Tongue (tissue), 2 donors: Measurements from ENCODE around the gene SMIM7. TPM values are rescaled to one million over a fixed set of nuclear protein-coding genes. Genes with fewer than 3 reads are reported as not detected.
"Not testable (repeated sequence)": the region's sequence is repeated elsewhere in the genome, so short reads cannot be mapped to it uniquely, and the experiment has no call there.

Source experiments
- DNase-seq: peaks from one replicate; pipeline ENCODE4 v3.0.0-alpha.2; 2015
- total RNA-seq: library from RNA; depleted of rRNA; stranded (reverse); fragments of >200 nt; gene quantifications from one replicate; pipeline ENCODE4 v1.2.3, GENCODE V29; 2014

Gene SMIM7
- total RNA-seq, 1 donor from 2014 or later: 67.4 TPM

DNA sequence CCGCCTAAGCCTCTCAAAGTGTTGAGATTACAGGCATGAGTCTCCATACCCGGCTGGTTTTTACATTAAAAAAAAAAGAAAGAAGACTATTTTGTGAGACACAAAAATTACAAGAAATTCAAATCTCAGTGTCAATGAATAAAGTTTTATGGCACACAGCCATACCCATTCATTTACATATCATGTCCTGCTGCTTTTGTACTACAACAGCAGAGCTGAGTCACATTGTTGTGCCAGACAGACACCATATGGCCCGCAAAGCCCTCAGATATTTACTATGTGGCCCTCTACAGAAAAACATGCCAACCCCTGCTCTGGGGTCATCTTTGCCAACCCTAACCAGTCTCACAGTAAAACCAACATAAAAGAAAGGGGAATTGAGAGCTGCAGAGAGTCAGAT, 5.3 kb downstream of the SMIM7 start:
- DNase-seq: no peak

DNA sequence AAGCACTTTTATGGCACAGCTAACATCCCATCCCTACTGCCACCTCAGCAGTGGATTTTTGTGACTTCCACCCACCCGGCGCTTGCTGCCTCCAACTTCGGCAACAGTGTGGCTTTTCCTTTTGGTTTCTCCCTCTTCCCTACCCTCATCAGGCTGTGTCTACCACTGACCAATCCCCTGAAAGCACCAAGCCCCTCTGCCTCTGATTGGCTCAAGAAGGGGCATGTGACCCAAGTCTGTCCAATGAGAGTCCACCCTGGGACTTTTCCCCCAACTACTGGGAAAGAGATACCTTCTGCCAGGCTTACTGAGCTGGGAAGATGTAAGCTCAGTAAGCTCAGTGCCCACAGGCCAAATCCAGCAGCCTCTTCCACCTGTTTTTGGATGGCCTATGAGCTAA, 5.8 kb downstream of the SMIM7 start:
- no peak for DNase-seq

DNA sequence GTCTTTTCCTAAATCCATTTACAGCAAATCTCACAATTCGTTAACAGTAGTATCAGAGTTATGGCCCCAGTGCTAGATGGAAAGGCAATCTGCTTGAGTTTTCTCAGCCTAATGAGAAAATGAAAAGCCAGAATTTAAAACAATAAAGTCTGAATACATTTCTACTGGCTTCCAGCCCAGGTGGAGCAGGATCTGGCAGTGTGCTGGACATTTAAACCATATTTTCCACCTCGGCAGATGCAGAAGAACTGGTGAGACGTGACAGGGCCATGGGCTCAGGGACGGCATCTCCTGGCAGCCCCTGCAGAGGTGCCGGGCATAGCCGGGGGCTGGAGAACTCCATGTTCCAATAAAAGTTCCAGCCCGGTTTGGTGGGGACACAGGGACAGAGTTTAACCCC, 7.1 kb downstream of the SMIM7 start:
- no peak for DNase-seq

DNA sequence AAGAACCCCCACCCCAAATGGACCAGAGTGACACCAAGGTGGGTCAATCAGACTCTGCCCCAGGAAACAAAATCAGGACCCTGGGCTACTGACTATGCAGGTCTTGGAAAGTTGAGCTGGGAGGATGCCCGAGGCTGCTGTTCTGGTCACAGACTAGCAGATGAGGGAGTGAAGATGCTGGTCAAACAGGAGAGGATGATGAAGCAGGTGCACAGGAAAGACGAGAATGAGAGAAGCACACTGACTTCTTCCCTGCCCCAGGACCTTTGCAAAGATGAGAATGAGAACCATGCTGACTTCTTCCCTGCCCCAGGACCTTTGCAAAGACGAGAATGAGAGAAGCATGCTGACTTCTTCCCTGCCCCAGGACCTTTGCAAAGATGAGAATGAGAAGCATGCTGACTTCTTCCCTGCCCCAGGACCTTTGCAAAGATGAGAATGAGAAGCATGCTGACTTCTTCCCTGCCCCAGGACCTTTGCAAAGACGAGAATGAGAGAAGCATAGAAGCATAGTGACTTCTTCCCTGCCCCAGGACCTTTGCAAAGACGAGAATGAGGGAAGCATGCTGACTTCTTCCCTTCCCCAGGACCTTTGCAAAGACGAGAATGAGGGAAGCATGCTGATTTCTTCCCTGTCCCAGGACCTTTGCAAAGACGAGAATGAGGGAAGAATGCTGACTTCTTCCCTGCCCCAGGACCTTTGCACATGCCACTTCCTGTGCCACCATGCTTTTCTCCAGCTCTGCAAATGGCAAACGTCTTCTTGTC, 8.3 kb downstream of the SMIM7 start:
- DNase-seq: not testable (repeated sequence)

DNA sequence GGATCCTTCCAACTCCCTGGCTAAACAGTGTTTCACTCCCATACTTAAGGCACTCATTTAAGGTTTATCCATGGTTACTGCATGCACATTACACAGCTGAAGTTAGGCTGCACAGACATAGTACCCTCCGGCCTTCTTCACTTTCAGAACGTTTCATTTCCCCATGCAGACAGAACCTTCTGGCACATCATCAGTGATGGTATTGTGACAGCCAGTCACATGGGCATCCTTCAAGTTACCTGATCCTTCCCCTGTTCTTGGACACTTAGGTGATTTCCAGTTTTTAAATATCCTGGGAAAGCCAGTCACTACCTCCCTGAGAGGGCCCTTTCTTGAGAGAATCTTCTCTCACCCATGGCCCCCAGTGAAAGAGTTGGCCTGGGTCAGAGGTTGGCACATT, 9.1 kb downstream of the SMIM7 start:
- no peak for DNase-seq

DNA sequence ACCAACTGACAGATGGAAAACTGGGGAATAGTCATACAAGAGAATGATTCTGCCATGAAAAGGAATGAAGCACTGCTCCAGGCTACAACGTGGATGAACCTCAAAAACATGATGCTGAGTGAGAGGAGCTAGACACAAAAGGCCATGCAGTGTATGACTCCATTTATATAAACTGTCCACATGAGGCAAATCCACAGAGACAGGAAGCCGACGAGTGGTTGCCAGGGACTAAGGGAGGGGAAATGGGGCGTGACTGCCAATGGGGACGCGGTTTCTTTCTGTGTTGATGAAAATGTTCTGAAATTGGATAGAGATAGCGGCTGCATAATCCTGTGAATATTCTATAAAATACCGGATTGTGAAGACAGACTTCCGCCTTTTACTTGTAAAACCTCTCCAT, 10.2 kb downstream of the SMIM7 start:
- DNase-seq: no peak

DNA sequence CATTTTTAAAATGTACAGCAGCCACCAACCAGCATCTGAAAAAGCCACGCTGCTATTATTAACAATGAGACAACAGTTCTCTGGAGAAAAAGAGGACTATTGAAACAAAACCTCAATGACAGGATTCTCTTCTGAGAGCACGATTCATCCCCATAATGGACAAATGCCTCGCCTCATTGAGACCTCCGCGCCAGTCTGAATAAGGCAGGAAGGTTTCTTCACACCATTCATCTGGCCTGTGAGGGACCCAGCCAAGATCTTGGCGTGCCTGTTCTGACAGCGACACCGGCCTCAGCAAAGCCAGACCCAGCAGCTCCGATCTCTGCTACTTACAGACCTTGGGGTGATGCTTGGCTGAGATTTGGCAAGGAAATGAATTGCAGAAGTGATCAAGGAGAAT, 14.8 kb downstream of the SMIM7 start:
- no peak for DNase-seq

DNA sequence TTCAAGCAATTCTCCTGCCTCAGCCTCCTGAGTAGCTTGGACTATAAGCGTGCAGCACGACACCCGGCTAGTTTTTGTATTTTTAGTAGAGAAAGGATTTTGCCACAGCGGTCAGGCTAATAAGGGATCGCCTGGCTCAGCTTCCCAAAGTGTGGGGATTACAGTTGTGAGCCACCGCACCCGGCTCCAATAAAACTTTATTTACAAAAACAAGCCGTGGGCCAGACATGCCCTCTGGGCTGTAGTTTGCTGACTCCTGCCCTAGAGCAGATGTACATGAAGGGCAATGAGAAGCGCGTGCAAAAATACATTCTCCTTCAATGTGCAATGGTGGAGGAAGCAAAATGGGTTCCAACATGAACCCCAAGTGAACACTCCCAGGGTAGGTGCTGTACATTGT, 18.2 kb downstream of the SMIM7 start:
- no peak for DNase-seq

DNA sequence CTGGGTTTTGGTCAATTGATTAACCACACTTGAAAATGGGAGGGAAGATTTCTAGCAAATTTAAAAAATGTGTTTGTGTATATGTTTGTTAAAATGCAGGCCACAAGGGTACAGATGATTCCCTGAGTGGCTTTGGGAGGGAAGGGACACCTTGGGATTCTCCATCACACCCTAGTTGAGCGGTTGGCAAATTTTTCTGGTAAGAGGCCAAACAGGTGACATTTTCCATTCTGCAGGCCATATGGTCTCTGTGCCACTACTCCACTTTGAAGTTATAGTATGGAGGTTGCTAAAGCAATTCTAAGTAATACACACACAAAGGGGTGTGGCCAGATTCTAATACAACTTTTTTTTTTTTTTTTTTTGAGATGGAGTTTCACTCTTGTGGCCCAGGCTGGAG, 19.0 kb downstream of the SMIM7 start:
- no peak for DNase-seq

DNA sequence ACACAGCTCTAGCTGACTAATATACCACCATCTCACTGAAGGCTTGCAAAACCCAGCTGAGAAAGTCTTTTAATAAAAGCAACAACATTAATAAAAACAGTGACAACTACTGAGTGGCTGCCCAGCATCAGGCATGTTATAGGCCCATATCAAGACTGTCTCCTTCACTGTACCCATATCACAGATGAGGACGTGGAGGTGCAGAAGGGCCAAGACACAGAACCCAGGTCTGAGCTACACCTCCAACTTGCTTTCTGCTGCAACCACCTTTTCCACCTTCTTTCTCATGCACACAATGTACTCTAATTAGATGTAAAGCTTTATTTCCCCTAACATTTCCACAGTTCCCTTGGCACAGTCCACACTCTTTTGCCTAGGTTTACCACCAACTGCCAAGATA, 21.3 kb downstream of the SMIM7 start:
- no peak for DNase-seq

DNA sequence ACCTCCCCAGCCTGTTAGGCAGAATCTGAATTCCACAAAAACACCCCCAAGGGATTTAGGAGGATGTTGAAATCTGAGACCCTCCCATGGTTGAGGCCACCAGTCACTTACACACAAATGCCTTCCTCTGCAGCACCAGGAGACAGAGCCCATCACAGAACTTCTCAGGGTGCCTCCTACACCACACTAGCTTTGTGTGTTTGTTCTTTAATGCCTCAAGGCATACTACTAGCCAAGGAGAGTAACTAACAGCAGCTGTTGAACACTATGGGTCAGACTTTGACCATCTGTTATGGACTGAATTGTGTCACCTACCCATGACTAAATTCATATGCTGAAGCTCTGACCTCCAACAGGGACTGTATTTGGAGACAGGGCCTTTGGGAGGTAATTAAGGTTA, 22.4 kb downstream of the SMIM7 start:
- no peak for DNase-seq

DNA sequence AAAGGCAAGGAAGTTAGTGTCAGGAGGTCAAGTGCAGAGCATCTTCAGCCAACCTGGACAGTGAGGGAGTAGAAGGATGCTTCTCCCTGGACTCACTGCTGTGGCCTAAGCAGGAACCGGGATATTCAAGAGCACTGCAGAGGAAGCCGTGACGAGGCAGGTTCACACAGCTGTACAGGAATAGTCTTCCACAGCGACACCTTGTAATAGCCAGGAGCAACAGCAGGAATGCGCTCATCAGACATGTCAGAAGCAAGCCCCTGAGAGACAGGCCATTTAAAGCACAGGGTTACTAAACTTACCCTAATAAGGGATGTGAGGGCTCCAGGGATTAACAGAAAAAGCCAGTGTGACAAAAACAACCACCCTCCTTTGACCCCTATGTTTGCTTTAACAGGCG, 28.5 kb downstream of the SMIM7 start:
- DNase-seq: no peak

DNA sequence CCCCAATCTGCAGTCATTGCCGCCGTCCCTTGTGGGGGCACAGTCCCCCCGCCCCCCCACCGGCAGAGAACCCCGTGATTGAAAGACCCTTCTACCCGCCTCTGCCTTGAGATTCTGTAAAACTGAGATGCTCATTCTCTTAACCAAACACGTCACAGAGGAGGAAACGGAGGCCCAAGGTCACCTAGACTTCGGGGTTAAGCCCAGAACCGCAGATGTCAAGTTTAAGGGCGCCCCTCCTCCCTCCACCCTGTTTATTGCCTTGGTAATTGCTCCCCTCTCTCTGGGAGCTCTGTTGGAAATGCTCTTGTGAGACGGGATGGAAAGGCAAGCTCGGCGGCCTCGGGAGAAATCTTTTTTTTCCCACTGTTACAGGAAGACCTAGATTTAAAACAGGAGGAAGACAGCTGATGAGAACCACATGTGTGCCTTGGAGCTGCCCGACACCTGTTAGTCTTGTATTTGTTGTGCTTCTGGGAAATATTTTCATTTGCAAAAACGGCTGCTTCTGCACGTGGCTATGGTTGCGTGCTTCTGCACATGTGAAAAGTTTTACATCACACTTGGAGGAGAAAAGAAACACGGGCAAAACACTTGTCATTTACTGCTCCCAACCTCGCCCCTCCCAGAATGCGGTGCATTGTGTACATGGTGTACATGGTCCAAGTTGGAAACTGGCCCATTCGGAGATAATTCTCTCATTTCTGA, 30.8 kb downstream of the SMIM7 start:
- DNase-seq: peak; percentile 95

DNA sequence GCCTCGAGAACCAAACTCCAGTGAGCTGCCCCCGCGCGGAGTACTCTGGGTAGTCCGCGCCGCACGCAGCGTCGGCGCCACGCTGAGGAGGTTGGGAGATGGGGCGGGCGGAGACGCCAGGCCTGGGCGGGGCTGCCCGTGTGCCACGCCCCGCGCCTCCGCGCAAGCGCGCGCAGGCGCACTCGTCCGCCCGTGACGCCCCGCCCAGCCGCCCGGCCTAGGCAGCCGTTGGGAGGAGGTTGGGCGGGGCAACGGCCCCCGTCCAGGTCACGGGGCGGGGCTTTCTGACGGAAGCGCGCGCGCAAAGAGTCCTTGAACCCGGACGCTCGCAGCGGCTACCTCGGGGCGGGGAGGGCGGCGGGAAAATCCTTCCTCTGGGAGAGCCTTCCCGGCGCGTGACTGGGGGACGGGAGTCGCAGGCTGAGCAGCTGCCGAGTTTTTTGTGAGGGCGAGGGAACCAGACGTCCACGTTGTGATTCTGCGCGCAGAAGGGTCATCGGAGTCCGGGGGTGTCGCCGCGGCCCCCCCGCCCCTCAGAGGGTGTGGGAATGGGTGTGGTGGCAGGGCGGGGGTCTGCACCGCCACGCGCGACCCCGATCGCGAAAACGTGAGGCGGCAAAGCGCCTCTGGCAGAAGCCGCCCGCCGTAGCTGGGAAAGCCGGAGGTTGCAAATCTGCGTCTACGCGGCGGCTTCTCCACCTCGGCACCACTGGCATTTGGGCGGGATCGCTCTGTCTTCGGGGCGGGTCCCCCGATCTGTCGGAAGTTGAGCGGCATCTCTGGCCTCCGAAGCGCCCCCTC, 31.6 kb downstream of the SMIM7 start, which contains the start of gene MED26:
MED26 (minus strand) TSS at position 22 of the 801 bp plus-strand sequence. CDS start 261 bp downstream, outside the sequence.
- peak; percentile 97 for DNase-seq

DNA sequence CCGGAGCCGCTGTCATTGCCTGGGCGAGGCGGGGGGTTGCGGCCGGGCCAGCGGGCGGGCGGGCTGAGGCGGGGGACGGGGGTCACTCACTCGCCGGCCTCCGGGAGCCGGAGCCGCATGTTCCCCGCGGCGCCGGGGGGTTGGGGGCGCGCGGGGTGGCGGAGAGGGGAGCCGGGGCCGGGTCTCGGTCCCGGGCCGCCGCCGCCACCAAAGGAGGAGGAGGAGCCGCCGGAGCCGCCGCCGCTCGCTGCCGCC, 32.1 kb downstream of the SMIM7 start:
- no peak for DNase-seq

DNA sequence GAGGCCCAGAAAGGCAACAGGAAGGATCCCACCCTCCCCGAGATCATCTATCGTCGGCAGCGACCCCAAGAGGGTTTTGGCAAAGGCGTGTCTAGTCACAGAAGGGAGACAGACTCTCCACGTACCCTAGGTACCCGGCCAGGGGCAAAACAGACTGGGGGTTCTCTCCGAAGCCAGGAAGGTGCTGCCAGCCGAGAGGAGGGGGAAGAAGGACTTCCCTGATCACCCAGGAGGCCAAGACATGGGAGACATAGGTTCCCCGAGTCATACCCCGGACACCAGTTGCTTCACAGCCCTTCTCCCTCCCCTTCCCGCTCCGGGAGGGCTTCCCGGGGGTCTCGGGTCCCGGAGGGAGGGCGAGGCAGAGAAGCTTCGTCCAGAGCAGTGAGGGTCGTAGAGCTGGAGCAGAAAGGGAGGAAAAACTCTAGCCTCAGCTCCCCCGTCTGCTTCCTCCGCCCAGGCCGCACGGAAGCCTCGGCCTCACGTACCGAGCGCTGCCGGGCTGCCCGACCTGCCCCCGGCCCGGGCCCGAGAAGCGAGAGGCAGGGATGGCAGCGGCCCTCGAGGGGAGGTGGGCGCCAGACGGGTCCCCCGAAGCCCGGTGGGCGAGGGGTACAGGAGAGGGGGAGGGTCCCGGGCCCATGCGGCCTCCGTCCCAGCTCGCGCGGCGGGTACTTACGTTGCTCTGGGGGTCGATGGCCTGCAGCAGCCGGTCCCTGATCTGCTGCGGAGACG, 32.6 kb downstream of the SMIM7 start:
- no peak for DNase-seq

DNA sequence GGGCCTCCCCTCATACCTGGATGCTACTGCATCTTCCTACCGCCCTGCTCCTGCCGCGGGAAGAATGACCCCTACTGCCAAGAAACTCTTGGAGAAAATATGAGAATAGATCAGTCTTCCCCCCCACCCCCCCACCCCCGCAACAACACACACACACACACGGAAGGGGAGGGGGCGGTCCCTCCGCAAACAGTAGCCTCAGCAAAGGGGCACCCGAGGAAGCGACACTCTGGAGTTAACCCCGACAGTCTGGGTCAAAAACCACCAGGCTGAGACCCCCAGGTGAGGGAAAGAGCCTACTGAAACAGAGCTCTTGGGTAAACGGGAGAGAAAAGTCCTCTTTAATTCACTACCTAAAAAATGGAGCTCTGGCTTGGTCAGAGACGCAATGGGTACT, 33.1 kb downstream of the SMIM7 start:
- DNase-seq: no peak

DNA sequence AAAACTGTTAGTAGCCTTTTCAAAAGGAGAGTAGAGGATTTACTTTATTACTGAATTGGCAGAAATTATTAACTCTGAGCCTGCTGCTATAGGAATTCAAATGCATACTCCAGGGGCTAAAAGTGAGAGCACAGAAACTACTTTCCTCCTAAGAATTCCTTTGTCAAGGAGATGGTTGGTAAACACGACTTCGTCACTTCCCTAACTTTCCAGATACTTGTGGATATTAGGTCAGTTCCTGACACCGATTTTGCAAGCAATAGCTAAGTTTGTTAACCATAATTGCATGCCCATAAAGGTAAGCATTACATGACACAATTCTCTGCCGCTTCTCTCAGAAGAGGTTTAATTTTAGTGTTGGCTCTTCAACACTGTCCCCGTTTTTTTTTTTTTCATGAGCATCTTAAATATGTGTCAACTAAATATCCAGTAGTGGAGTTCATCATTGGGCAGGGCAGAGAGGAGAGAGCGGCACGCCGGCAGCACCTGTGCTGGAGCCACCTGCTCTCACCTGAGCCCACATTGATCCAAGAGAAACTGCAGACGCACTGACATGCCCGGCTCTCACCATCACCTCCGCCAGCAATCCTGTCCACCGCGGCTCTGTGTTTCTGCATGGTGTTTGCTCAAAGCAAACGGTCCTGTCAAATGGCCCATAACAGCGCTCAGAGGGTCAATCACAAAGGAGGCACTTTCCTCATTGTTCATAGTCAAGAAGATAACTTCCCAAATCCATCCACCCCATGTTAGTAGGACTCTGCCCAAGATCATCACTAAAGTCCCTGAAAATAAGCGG, 34.6 kb downstream of the SMIM7 start:
- no peak for DNase-seq

DNA sequence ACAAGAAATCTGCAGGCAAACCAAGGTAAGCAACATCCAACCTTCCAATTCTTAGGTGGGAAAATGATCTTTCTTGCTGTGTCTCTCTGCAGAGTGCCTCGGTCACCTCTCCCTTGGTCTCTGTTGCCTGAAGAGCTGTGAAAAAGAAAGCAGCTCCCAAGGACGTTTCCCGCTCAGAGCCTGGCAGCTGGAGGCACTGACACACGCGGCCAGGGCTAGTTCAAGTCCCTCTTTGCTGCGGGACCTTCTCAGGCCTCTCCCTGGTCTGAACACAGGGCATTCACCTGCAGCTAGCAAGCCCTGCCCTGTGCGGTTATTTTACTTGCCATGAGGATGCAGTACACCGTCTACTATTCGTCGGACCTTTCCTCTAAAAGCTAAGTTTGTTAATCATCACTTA, 35.7 kb downstream of the SMIM7 start:
- DNase-seq: no peak

DNA sequence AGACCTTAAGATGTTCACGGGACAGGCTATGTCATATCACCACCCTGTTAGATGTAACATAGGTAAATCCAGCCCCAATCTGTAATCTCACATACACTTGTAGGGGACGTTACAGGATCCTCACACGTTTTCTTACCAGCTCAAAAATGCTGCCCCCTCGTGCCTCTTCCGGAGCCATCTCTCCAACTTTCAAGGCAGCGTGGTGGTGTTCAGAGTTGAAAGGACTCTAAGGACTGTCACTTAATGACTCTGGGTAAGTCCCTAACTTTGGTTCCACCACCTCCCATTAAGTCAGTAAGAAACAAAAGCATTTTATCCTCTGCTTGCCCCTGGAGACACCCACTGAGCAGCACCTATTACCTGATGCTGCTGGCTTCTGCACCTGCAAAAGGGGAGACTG, 36.4 kb downstream of the SMIM7 start:
- DNase-seq: no peak

DNA sequence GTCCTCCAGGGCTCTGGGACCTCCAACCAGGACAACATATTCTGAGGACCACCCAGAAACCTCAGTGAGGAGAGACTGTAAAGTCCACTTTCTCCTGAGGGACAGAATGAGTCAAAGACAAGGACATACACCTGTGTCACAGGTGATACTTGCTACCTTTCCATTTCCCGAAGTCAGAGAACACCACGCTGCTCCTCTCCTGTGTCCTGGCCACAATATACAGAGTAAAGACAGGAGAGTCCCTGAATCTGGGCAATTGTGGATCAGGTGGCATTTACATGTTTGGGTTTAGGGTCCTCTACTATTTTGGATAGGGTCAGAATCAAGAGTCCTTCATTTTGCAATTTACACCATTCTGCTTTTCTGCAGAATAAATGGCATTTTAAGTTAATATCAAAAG, 36.9 kb downstream of the SMIM7 start:
- no peak for DNase-seq
